ENCODE results near the gene PPFIBP1.

The PPFIBP1 gene

DNA sequence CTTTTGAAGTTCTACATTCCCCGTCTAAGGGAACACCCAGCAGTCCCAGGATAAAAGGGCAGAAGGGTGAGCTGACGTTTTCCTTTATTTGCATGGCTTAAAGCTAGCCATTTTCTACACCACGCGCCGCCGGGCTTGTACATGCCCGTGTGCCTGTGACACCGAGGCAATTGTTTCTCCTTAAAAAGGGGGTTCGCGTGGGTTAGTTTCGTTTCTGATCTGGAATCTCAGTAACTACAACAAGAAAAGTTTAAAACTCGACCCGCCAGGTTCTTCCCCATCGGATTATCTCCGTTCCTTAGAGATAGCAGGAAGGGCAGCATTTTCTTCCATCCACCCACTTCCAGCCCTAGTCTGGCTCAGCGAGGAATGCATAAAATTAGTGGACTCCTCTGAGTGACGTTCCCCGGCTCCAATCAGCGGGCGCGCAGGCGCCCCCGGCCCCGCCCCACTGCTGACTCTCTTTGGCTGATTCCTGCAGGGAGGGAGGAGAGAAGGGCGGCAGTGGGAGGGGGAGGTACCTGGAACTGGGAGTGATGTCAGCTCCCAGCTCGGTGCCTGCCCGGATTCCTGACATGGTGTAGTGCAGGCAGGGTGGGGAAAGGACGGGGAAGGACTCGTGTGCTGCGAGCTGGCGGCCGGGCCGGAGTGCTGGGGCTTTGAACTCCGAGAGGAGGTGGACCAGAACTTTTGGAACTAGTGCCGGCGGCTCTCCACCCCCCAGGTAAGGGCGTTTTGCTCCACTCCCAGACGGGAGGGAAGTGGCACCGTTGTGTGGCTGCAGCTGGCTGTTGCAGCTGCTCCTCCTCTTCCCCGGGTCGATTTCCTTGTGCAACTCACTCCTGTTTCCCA lies at the start of gene PPFIBP1:
PPFIBP1 (plus strand) TSS at position 565 of the 852 bp plus-strand sequence. CDS start 109,191 bp downstream, outside the sequence.
- DNase-seq (ENCODE audit: low read depth) = peak; percentile 99

DNA sequence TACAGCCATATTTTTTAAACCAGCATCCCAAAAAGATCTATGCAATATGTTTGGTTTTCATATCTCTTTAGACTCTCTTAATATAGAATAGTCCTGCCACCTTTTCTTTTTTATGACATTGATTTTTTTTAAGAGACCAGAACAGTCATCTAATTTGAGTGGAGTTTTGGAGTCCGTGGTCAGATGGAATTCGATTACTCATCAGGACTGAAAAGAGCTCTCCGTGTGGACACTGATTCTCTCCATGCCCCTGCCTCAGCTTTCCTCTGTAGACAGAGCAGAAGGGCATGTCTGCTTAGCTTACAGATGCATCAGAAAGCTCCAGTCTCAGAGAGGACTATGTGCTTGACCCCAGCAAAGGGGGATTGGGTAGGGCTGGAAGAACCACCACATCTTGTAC lies 49.7 kb upstream of the PPFIBP1 start:
- DNase-seq (ENCODE audit: low read depth) = no peak

DNA sequence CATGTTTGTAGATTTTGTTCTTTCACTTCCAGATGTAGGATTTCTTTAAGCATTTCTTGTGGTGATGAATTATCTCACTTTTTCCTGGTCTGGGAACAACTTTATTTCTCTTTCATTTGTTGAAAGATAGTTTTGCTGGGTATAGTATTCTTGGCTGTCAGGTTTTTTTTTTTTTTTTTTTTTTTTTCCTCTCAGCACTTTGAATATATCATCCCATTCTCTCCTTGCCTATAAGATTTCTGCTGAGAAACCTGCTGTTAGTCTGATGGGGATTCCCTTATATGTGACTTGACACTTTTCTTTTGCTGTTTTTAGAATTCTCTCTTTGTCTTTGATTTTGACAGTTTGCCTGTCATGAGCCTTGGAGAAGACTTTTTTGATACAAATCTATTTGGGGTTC lies 47.0 kb upstream of the PPFIBP1 start:
- DNase-seq (ENCODE audit: low read depth) = no peak

DNA sequence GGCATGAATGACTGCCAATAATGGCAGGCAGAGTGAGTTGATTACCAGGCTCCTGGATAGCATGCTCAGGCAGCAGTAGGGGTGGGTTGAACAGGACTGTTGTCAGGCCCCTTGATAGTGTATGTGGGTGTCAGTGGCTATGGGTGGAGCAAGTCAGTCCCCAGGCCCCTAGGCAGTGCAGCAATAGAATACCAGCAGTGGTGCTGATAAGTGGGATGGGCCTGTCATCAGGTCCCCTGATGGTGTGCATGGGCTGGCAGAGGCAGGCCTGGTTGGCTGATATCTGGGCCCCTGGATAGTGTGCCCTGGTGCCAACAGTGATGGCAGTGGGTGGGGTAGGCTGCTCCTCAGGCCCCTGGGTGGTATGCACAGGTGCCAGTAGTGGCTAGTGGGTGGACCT lies 45.1 kb upstream of the PPFIBP1 start:
- no peak for DNase-seq (ENCODE audit: low read depth)

DNA sequence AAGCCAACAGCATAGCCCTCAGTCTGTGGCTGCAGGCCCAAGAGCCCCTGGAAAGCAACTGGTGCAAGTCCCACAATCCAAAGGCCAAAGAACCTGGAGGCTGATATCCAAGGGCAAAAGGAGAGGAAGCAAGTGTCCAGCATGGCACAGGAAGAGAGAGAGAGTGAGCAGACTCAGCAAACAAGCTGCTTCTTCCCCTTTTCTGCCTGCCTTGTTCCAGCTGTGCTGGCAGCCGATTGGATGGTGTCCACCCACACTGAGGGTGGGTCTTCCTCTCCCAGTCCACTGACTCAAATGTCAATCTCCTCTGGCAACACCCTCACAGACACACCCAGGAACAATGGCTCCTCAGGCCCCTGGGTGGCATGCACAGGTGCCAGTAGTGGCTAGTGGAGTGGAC lies 44.0 kb upstream of the PPFIBP1 start:
- no peak for DNase-seq (ENCODE audit: low read depth)

DNA sequence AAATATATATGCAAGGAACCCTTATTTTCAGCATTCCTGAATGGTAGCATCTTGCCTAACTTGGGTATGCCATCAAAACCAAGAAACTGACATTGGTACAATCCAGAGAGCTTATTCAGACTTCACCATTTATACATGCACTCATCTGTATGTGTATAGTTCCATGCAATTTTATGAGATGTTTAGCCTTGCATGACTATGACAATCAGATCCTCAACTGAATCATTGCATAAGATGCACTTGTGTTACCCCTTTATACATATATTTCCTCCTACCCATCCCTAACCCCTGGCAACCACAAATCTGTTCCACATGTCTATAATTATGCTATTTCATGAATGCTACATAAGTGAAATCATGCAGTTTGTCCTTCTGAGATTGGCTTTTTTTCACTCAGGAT lies 37.0 kb upstream of the PPFIBP1 start:
- no peak for DNase-seq (ENCODE audit: low read depth)

DNA sequence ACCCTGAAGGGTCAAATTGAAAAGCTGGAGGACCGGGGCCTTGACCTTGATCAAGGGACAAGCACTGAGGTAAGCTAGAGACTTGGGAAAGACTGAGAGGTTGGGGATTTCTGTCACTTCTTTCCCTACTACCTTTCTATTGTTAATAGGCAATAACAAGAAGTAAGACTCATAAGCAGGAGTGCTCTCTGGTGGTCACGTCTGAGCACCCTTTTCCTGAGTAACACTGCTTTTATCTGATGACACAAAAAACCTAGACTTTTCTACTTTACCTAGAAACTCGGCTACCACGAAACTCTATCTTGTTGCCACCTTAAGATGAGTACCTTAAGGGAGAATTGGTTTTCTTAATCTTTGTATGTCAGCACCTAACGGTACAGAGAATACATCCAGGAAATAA lies 35.5 kb upstream of the PPFIBP1 start:
- DNase-seq (ENCODE audit: low read depth) = no peak

DNA sequence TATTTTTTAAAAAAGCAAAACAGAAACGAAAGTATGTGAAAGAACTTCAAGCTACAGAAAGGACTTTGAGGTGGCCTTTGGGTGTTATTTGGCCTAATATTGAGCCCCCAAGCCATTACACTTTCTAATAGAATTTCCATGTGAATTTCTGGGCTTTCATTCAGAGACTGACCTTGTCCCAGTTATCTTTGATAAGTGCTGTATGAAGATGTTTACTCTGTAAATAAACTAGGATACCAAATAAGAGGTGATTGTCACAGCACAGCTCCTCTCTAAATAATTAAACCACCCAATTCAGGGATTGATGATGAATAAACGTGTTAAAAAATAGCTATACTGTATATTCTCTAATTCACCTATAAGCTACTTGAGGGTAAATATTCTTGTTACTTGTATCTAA lies 32.8 kb upstream of the PPFIBP1 start:
- no peak for DNase-seq (ENCODE audit: low read depth)

DNA sequence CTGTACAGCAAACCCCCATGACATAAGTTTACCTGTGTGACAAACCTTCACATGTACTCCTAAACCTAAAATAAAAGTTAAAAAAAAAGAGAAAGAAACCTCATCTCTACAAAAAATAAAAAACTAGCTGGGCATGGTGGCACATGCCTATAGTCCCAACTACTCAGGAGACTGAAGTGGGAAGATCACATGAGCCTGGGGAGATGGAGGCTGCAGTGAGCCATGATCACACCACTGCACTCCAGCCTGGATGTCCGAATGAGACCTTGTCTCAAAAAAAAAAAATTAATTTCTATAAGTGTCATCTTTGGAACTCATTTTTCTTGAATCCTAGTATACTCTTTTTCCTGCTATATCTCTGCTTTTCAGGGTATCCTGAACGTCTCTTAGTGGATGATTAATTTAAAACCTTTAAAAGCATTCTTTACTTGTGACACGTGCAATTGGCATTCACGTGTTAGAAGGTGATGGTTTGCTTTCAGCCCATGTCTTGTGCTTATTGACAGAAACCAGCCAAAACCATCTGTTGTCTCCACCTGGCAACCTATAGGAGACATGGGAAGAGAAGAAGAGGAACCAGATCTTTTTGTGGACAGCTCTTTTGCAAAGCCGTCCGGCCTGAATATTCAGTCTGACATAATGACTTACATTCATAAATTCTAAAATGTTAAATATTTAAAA lies 30.6 kb upstream of the PPFIBP1 start:
- no peak for DNase-seq (ENCODE audit: low read depth)

DNA sequence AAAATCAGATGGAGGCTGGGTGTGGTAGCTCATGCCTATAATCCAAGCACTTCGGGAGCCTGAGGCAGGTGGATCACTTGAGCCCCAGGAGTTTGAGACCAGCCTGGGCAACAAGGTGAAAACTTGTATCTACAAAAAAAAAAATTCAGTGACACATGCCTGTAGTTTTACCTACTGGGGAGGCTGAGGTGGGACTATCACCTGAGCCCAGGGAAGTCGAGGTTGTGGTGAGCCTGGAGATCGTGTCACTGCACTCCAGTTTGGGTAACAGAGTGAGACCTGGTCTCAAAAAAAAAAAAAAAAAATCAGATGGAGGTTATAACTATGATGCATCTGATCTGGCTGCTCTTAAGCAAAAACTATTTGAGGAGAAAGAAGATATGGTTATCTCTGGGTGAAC lies 26.6 kb upstream of the PPFIBP1 start:
- DNase-seq (ENCODE audit: low read depth) = no peak

DNA sequence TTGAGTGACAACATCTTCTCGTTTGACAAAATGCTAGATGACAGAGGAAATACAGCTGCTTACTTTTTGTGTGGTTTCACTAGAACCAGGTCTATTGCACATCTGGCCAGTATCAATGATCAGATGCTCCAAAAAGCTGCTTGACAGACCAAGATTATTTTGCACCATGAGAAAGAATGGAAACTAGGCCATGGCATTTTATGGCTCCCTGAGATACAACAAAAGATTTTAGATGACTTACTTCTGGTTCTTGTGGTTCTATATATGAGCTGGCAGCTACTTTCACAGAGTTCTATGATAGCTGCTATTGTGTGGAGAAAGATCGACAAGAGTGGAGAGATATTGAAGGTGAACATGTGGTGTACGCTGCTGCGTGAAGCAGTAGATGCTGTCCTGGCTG lies 25.9 kb upstream of the PPFIBP1 start:
- no peak for DNase-seq (ENCODE audit: low read depth)

DNA sequence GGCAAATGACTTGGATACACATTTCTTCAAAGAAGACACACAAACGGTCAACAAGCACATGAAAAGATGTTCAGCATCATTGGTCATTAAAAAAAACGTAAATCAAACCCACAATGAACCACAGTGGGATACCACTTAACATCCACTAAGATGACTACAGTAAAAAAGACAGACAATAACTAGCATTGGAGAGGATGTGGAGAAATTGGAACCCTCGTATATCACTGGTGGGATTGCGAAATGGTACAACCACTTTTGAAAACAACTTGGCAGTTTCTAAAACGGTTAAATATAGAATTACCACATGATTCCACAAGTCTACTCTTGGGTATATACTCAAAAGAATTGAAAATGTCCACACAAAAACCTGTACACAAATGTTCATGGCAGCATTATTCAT lies 25.2 kb upstream of the PPFIBP1 start:
- DNase-seq (ENCODE audit: low read depth) = no peak

DNA sequence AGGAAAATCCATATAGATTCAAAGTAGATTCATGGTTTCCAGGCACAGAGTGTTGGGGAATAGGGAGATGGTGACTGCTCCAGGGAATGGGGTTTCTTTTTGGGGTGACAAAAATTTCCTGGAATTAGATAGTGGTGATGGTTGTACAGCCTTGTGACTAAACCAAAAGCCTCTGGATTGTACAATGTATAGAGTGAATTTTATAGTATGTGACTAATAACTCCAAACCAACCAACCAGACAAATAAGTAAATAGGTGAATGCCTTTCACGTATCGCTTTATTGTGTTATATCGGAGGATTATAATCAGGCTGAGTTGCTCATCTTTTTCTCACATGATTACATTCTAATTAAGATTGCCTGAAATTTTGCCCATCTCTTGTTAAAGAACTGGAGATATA lies 24.6 kb upstream of the PPFIBP1 start:
- no peak for DNase-seq (ENCODE audit: low read depth)

DNA sequence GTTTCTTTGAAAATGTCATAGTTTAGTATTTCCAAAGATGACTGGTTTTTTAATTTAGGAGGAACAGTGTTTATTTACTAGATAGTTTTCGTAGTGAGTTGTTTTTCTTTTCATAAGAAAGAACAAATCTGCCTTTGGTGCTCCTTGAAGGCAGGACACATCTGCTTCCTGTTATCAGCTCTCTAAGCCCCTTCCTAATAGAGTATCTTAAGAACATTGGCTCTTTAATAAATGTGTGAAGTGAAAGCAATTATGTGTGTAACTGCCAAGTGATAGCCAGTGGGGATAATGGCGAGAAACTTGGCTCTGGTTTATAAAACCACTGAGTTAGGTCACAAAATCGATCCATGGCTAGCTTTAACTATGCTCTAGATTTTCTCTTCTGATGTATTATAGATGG lies 23.5 kb upstream of the PPFIBP1 start:
- DNase-seq (ENCODE audit: low read depth) = no peak

DNA sequence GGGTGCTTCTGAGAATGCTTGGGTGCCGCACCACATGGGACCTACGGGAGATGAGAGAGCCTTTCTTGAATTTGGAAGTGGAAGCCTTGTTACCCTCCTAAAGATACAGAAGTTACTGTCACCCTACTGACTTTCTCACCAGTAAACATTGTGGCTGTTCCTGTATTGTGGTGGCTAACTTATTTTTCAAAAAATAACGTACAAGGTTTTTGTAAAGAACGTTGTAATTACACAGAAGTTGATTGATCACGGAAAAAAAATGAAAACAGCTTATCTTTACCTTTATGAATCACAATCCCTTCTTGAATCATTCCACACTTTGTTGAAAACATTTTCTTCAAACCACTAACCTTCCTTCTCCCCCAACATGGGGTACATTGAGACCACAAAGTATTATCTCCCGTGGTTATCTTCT lies 22.0 kb upstream of the PPFIBP1 start:
- DNase-seq (ENCODE audit: low read depth) = no peak

DNA sequence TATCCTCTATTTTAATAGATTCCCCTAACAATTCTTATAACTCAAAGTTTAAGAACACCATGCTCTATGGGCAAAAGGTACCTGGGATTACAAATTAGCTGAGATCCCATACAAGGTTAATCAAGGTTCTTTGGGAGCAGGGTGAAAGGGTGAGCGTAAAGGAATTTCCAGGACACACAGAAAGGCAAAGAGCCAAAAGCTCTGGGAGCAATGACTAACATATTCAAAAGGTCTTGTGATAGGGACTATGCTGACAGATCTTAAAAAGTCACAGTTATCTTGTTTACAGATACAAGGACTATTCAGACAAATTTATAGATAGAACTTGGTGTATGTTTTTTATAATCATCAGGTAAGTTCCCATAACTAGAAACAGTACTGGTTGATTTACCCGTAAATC lies 19.5 kb upstream of the PPFIBP1 start:
- no peak for DNase-seq (ENCODE audit: low read depth)

DNA sequence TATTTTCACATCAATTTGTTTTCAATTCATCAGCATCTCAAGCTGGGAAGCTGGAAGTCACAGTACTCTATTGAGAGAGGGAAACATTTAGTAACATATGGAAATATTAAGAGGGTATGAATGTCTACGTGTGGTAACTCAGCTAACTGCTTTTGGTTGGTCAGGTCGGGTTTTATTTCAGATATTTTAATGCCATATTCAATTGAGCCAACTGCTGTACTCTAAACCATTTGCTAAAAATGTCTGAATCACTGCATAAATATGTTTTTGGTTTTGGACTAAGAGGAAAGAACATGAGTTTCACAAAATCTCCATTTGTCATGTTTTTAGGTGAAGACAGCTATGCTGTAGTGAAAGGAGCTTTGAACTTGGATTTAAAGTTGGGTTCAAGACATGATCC lies 18.9 kb upstream of the PPFIBP1 start:
- no peak for DNase-seq (ENCODE audit: low read depth)

DNA sequence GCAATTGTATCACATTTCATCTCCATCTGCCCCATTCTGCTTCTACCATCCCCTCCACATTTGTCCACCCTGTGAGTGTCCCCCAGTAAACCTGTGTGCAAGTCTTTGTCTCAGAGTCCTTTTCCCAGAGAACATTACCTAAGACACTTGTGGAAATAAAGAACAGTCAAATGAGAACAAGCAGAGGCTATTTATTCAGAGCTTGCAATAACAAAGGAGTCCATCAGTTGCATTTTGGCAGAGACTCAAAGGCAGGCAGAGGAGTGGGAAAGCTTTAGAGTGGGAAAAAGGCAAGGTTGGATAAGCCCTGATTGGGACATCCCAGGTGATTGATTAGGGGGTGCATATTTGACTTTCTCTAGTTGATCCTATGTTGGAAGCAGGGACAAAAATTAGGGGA lies 18.2 kb upstream of the PPFIBP1 start:
- DNase-seq (ENCODE audit: low read depth) = no peak

DNA sequence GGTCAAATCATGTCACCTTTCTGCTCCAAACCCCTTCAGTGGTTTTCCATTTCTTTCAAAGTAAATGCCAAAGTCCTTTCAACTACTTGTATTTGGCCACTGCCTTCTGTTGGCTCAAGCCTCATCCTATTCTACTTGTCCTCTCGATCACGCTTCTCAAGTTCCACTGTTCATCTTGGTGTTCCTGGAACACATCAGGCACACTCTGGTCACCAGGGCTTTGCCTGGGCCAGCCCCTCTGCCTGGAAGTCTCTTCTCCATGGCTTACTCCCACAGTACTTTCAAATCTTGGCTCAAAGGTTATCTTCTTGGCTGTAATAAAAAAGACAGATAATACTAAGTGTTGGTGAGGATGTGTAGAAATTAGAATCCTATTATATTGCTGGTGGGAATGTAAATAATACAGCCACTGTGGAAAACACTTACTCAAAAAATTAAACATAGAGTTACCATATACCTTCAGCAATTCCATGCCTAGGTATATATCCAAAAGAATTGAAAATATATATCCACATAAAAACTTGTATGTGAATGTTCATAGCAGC lies 17.3 kb upstream of the PPFIBP1 start:
- DNase-seq (ENCODE audit: low read depth) = no peak

DNA sequence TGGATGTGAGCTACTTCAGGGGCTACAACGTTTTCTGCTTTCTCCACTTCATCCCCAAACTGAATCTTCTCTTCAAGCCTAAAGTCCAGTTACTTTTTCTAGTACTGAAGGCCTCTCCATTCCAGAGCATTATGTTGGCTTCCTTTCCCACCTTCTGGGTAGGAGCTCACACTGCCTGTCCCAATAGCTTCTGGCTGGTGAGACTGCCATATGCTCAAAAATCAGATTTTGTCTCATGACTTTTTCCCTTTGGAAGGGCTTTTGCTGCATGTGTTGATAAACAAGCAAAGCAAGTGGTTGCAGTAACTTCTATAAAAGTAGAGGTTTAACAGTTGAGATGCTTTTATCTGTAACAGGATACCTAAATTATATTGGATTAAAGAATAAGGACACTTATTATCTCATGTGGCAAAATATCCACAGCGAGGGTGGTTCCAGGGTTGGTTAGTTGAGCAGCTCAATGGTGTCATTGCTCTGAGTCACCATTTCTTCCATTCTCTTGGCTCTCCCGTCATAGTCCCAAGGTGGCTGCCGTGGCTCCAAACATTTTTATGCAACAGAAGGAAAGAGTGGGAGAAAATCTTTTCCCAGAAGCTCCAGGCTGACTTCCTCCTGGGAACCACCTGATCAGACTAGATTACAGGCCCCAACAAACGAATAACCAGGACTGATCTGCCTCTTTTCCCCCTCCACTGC lies 15.1 kb upstream of the PPFIBP1 start:
- no peak for DNase-seq (ENCODE audit: low read depth)

DNA sequence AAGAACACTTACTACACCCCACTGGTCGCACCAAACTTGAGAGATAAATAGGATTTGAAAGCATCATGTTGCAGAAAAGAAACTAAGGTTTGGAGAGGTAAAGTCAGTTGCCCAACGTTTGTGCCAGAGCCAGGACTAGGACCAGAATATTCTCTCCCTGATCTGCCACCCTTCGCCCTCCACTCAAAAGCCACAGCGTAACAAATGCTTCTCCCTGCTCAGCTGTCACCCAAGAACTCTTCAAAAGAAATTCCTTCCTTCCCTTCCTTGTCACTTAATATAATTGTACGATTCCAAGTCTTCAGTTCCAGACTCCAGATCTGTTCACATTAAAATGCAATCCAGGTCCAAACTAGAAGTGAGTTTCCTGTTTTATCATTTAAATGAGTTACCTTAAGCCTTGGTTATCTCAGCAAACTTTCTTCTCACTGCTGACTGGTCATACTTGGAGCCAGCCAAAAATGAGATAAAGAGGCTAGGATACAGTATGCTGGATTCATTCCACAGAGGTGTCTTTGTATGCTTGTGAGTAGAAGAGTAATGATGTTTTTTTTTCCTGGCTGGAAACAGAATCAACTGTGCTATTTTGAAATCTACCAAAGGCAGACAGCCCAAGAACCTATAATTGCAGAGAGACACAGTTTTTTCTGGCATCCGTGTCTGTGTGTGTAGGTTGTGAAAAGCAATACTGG lies 12.8 kb upstream of the PPFIBP1 start:
- DNase-seq (ENCODE audit: low read depth) = no peak

DNA sequence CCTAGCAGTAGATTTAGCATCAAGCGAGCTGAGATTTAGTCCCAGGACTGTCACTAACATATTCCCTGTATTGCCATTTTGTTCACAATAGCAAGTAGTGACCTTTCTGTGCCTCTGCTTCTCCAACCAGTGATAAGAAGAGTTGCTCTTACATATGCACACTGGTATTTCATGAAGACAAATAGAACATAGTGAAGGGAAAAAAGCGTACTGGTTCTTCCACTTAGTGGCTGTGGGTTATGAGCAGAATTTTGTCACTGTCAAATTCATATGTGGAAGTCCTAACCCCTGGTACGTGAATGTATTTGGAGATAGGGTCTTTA lies 12.3 kb upstream of the PPFIBP1 start:
- no peak for DNase-seq (ENCODE audit: low read depth)
